Measurements from ENCODE around the gene L1TD1.

DNA sequence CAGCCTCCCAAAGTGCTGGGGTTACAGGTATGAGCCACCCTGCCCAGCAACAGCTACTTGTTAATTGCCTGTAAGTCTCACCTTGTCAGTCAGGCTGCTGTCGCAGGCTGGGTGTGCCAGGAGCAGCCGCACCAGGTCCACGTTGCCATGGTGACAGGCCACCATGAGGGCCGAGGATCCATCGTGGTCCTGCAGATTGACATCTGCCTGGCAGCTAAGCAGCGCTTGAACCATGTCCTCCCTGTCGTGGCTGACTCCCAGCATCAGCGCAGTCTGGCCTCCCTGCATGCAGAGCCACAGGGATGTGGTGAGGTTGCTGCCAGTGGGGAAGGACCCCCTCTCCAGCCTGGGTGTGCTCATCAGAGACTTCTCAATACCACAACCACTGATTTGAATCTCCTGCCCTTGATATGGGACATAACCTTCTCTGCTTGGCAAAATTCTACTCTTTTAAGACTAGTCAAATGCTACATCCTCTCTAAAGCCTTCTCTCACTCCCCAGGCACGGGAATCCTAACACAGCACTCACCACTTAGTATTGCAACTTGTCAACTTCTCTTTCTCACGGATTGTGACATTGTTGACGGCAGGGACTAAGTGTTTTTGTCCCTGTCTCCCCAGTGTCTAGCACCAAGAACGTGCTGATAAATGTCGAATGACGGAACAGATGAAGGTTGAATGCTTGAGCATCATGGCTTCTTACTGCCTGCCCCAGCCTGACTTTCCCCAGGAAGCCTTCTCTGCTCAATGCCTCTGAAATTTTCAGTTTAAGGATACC, 52.9 kb downstream of the L1TD1 start:
- no peak for TF ChIP-seq POLR2AphosphoS5 (IDR thresholded peaks at IDR 0.05; ENCODE audit: insufficient read depth, low read depth, low read length)
- TF ChIP-seq, protein P1, sequence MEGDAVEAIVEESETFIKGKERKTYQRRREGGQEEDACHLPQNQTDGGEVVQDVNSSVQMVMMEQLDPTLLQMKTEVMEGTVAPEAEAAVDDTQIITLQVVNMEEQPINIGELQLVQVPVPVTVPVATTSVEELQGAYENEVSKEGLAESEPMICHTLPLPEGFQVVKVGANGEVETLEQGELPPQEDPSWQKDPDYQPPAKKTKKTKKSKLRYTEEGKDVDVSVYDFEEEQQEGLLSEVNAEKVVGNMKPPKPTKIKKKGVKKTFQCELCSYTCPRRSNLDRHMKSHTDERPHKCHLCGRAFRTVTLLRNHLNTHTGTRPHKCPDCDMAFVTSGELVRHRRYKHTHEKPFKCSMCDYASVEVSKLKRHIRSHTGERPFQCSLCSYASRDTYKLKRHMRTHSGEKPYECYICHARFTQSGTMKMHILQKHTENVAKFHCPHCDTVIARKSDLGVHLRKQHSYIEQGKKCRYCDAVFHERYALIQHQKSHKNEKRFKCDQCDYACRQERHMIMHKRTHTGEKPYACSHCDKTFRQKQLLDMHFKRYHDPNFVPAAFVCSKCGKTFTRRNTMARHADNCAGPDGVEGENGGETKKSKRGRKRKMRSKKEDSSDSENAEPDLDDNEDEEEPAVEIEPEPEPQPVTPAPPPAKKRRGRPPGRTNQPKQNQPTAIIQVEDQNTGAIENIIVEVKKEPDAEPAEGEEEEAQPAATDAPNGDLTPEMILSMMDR (IDR thresholded peaks at IDR 0.05; ENCODE audit: extremely low read depth in 1 of 2, insufficient read depth in 1 of 2, low read depth in 1 of 2, low read length in 2 of 2): no peak
